ENCODE results near the gene SLC6A7.

The SLC6A7 gene

GRCh38 chr5:150144246-150144801 lies 45.5 kb upstream of the SLC6A7 start:
- Histone ChIP-seq H3K9me2 (replicated peaks; ENCODE audit: control insufficient read depth, low read length) (no peaks in the 10 kb centered on the region), H3K9me3 (ENCODE audit: control insufficient read depth, insufficient read depth, low read length) (no peaks in the 10 kb centered on the region), H3K4me1 (ENCODE audit: control insufficient read depth, low read length) (no peaks in the 10 kb centered on the region), H3K27me3 (ENCODE audit: control insufficient read depth, low read length) (no peaks in the 10 kb centered on the region), H3K4me2 (ENCODE audit: low read length) (no peak overlapping the region), H3K27ac (ENCODE audit: low read depth, low read length) (no peak overlapping the region), H3K36me3 (ENCODE audit: control insufficient read depth, low read length) (no peaks in the 10 kb centered on the region), H3K79me2 (ENCODE audit: control insufficient read depth, low read length) (no peaks in the 10 kb centered on the region), H3K4me3 (ENCODE audit: low read length) (no peak overlapping the region), H4K20me1 (ENCODE audit: control insufficient read depth, insufficient read depth, low read depth, low read length) (no peaks in the 10 kb centered on the region), H3F3A (ENCODE audit: control insufficient read depth, insufficient read depth) (no peaks in the 10 kb centered on the region)
- TF ChIP-seq CTCF (IDR thresholded peaks at IDR 0.05; ENCODE audit: low read depth, low read length, poor library complexity, severe bottlenecking) (no peak), EZH2phosphoT487 (IDR thresholded peaks at IDR 0.05; ENCODE audit: borderline replicate concordance, low read length) (no peak)

GRCh38 chr5:150144879-150145278 lies 45.0 kb upstream of the SLC6A7 start:
- no peaks in the 10 kb centered on the region for H3K79me2 ChIP-seq (ENCODE audit: control insufficient read depth, low read length)
- no peaks in the 10 kb centered on the region for H4K20me1 ChIP-seq (ENCODE audit: control insufficient read depth, insufficient read depth, low read depth, low read length)
- H3K4me2 ChIP-seq (ENCODE audit: low read length), result no peak overlapping the region
- no peaks in the 10 kb centered on the region for H3K9me2 ChIP-seq (replicated peaks; ENCODE audit: control insufficient read depth, low read length)
- H3K4me3 ChIP-seq (ENCODE audit: low read length), result no peak overlapping the region
- no peak overlapping the region for H3K27ac ChIP-seq (ENCODE audit: low read depth, low read length)
- H3K36me3 ChIP-seq (ENCODE audit: control insufficient read depth, low read length), result no peaks in the 10 kb centered on the region
- no peaks in the 10 kb centered on the region for H3F3A ChIP-seq (ENCODE audit: control insufficient read depth, insufficient read depth)
- TF ChIP-seq EZH2phosphoT487 (IDR thresholded peaks at IDR 0.05; ENCODE audit: borderline replicate concordance, low read length) (no peak), CTCF (IDR thresholded peaks at IDR 0.05; ENCODE audit: low read depth, low read length, poor library complexity, severe bottlenecking) (no peak)
- no peaks in the 10 kb centered on the region for H3K9me3 ChIP-seq (ENCODE audit: control insufficient read depth, insufficient read depth, low read length)
- no peaks in the 10 kb centered on the region for H3K27me3 ChIP-seq (ENCODE audit: control insufficient read depth, low read length)
- H3K4me1 ChIP-seq (ENCODE audit: control insufficient read depth, low read length), result no peaks in the 10 kb centered on the region

- no peak overlapping the region for H3K27ac ChIP-seq (ENCODE audit: low read depth, low read length)
- no peak overlapping the region for H3K4me2 ChIP-seq (ENCODE audit: low read length)
- no peaks in the 10 kb centered on the region for H3F3A ChIP-seq (ENCODE audit: control insufficient read depth, insufficient read depth)
- no peak overlapping the region for H3K4me3 ChIP-seq (ENCODE audit: low read length)
- TF ChIP-seq EZH2phosphoT487 (IDR thresholded peaks at IDR 0.05; ENCODE audit: borderline replicate concordance, low read length) (no peak), CTCF (IDR thresholded peaks at IDR 0.05; ENCODE audit: low read depth, low read length, poor library complexity, severe bottlenecking) (no peak)
- H3K9me2 ChIP-seq (replicated peaks; ENCODE audit: control insufficient read depth, low read length), result no peaks in the 10 kb centered on the region
- H3K79me2 ChIP-seq (ENCODE audit: control insufficient read depth, low read length), result no peaks in the 10 kb centered on the region
- no peaks in the 10 kb centered on the region for H4K20me1 ChIP-seq (ENCODE audit: control insufficient read depth, insufficient read depth, low read depth, low read length)
- H3K4me1 ChIP-seq (ENCODE audit: control insufficient read depth, low read length), result no peaks in the 10 kb centered on the region
- H3K36me3 ChIP-seq (ENCODE audit: control insufficient read depth, low read length), result no peaks in the 10 kb centered on the region
- no peaks in the 10 kb centered on the region for H3K9me3 ChIP-seq (ENCODE audit: control insufficient read depth, insufficient read depth, low read length)
- H3K27me3 ChIP-seq (ENCODE audit: control insufficient read depth, low read length), result 0 out of 2 replicates have a peak, but pooled peaks cover 2% of the 10 kb centered on the region
These were observed 43.6 kb upstream of the SLC6A7 start for GRCh38 chr5:150146235-150146634.

Data from DOHH2 (cell line).